Stimulated activated CD4-positive, alpha-beta T cell treated with anti-CD3 and anti-CD28 coated beads, Interleukin-1b, Interleukin-23, amount 100 ng/mL, for 4 hours (primary cell): ENCODE results near the gene SYNRG.
"Not testable (repeated sequence)": the region's sequence is repeated elsewhere in the genome, so short reads cannot be mapped to it uniquely, and the experiment has no call there.

Source experiments
- DNase-seq, 2 donors: peaks; one replicate each; pipeline ENCODE4 v3.0.0-alpha.2; 2020; ENCODE audit warnings: low read depth in 2 of 2

SYNRG gene

GRCh38 chr17:37538981-37539659 lies 70.1 kb downstream of the SYNRG start:
- no peak for DNase-seq

GRCh38 chr17:37535906-37536305 lies 73.3 kb downstream of the SYNRG start:
- no peak for DNase-seq

- no peak for DNase-seq
Observed at GRCh38 chr17:37532756-37533155, 76.5 kb downstream of the SYNRG start.

- no peak for DNase-seq
Observed at GRCh38 chr17:37530420-37530819, 78.8 kb downstream of the SYNRG start.

GRCh38 chr17:37527249-37527851 lies 81.9 kb downstream of the SYNRG start:
- peak in 1 of 2 donors; percentile 6 for DNase-seq

GRCh38 chr17:37523715-37524219 lies 85.5 kb downstream of the SYNRG start:
- no peak for DNase-seq

- DNase-seq = no peak
Observed at GRCh38 chr17:37521821-37522220, 87.4 kb downstream of the SYNRG start.

GRCh38 chr17:37520174-37520573 lies 89.0 kb downstream of the SYNRG start:
- no peak for DNase-seq

- no peak for DNase-seq
Observed at GRCh38 chr17:37519251-37519985, 89.8 kb downstream of the SYNRG start.

GRCh38 chr17:37518826-37519225 lies 90.4 kb downstream of the SYNRG start:
- DNase-seq = no peak

GRCh38 chr17:37517881-37518280 lies 91.3 kb downstream of the SYNRG start:
- DNase-seq = no peak

GRCh38 chr17:37516127-37516571 lies 93.1 kb downstream of the SYNRG start:
- no peak for DNase-seq

GRCh38 chr17:37513711-37514110 lies 95.5 kb downstream of the SYNRG start:
- no peak for DNase-seq

- DNase-seq = no peak
Observed at GRCh38 chr17:37512442-37513068, 96.7 kb downstream of the SYNRG start.

- not testable (repeated sequence) for DNase-seq
Observed at GRCh38 chr17:37511642-37512041, 97.6 kb downstream of the SYNRG start.

- no peak for DNase-seq
Observed at GRCh38 chr17:37510056-37510455, 99.2 kb downstream of the SYNRG start.

- no peak for DNase-seq
Observed at GRCh38 chr17:37507111-37507510, 102.1 kb downstream of the SYNRG start.

- DNase-seq = no peak
Observed at GRCh38 chr17:37506678-37507077, 102.5 kb downstream of the SYNRG start.

- no peak for DNase-seq
Observed at GRCh38 chr17:37505333-37505732, 103.9 kb downstream of the SYNRG start.

- no peak for DNase-seq
Observed at GRCh38 chr17:37503148-37503547, 106.1 kb downstream of the SYNRG start.

- DNase-seq = no peak
Observed at GRCh38 chr17:37502009-37502936, 106.9 kb downstream of the SYNRG start.
